Sigmoid colon (tissue), 7 donors: Measurements from ENCODE around the gene CLDN11. TPM values are rescaled to one million over a fixed set of nuclear protein-coding genes. Genes with fewer than 3 reads are reported as not detected.

Source experiments
- DNase-seq: peaks from one replicate; pipeline ENCODE4 v3.0.0-alpha.2; 2019
- H3K27ac ChIP-seq, 4 donors: fragments of 200-600 bp; sonication (generic); one replicate each; pipeline ENCODE4 v1.5.1; 2016 to 2019; ENCODE audit warnings: mild to moderate bottlenecking in 1 of 4
- H3K27me3 ChIP-seq, 3 donors: fragments of 200-600 bp; sonication (generic); one replicate each; pipeline ENCODE4 v1.5.1; 2019; ENCODE audit warnings: mild to moderate bottlenecking in 1 of 3
- H3K36me3 ChIP-seq, 4 donors: fragments of 200-600 bp; sonication (generic); one replicate each; pipeline ENCODE4 v1.5.1; 2016 to 2019
- H3K4me1 ChIP-seq, 4 donors: fragments of 200-600 bp; sonication (generic); one replicate each; pipeline ENCODE4 v1.5.1; 2017 to 2019
- H3K4me3 ChIP-seq, 4 donors: fragments of 200-600 bp; sonication (generic); one replicate each; pipeline ENCODE4 v1.5.1; 2017 to 2019; ENCODE audit warnings: mild to moderate bottlenecking in 2 of 4, moderate library complexity in 1 of 4
- H3K9me3 ChIP-seq, 4 donors: fragments of 200-600 bp in 3 of 4; sonication (generic) in 3 of 4; one replicate each; pipeline versions ENCODE4 v1.5.1 to v1.6.1; 2013 to 2019
- EP300 ChIP-seq, 4 donors: sonication (generic); formaldehyde crosslinking; IDR thresholded peaks; one replicate each; pipeline ENCODE4 v1.6.1; 2017; ENCODE audit warnings: antibody characterized with exemption in 4 of 4
- POLR2A ChIP-seq, 2 donors: fragments of 450-650 bp; IDR thresholded peaks; one replicate each; pipeline ENCODE4 v1.6.1; 2016; ENCODE audit warnings: antibody characterized with exemption in 2 of 2, mild to moderate bottlenecking in 2 of 2, moderate library complexity in 2 of 2
- POLR2AphosphoS5 ChIP-seq, 4 donors: sonication (generic); formaldehyde crosslinking; IDR thresholded peaks; one replicate each; pipeline ENCODE4 v1.6.1; 2017; ENCODE audit warnings: antibody characterized with exemption in 4 of 4
- WGBS, 2 donors: extraction: QIAGEN DNeasy Blood & Tissue Kit; methylation state at CpG; one replicate each; pipeline ENCODE4 v1.1.7; 2013; 5-methylcytosine and 5-hydroxymethylcytosine counted together
- intact Hi-C: fragments of 100-400 bp; cut with DNase I; formaldehyde crosslinking; loops from one replicate; pipeline ENCODE4 v1.15.1; 2023
- polyA plus RNA-seq, 3 donors: library from polyadenylated mRNA; stranded (reverse); fragments of 200-250 nt; gene quantifications; one replicate each; pipeline ENCODE4 v1.2.3, GENCODE V29; 2013
- total RNA-seq, 4 donors: library from RNA; depleted of rRNA; stranded (reverse); fragments of >200 nt; gene quantifications; one replicate each; pipeline ENCODE4 v1.1.0, GENCODE V29; 2016
- TF ChIP-seq, protein P1 (sequence below), 4 experiments: fragments of 450-650 bp in 3 of 4; fragments of 200-600 bp in 1 of 4; IDR thresholded peaks; one replicate each; pipeline ENCODE4 v1.5.1; 2016 to 2019; ENCODE audit warnings: antibody characterized with exemption in 4 of 4, mild to moderate bottlenecking in 3 of 4, moderate library complexity in 2 of 4
- donor health status: healthy with polysubstance abuse.
- donor health status: Bipolar disorder and iron deficiency.
- donor health status: healthy.

Gene CLDN11
- total and polyA plus RNA-seq, 7 donors: 0.23 to 22.2 (median 6.0) TPM

DNA sequence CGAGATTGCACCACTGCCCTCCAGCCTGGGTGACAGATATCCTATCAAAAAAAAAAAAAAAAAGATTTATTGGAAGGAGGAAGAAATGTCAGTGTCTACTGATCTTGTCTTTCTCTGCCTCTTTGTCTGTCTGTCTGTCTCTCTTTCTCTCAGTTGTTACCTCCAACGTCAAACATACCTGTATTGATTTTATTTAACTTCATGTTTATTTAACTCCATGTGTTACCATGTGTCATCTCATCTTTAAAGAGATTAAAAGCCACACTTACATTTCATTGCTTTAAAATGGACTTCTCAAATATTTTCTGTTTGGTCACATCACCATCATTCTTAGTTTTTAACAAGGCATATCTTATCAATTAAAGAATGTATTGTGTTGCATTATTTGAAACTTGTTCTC is 9.4 kb downstream of the CLDN11 start:
- 49 to 83% methylated on average over 2 of the region's 2 CpGs for WGBS, 2 donors
- no peaks in the 10 kb centered on the region for H3K36me3 ChIP-seq
- TF ChIP-seq EP300 (IDR thresholded peaks at IDR 0.05): no peak
- TF ChIP-seq, protein P1, sequence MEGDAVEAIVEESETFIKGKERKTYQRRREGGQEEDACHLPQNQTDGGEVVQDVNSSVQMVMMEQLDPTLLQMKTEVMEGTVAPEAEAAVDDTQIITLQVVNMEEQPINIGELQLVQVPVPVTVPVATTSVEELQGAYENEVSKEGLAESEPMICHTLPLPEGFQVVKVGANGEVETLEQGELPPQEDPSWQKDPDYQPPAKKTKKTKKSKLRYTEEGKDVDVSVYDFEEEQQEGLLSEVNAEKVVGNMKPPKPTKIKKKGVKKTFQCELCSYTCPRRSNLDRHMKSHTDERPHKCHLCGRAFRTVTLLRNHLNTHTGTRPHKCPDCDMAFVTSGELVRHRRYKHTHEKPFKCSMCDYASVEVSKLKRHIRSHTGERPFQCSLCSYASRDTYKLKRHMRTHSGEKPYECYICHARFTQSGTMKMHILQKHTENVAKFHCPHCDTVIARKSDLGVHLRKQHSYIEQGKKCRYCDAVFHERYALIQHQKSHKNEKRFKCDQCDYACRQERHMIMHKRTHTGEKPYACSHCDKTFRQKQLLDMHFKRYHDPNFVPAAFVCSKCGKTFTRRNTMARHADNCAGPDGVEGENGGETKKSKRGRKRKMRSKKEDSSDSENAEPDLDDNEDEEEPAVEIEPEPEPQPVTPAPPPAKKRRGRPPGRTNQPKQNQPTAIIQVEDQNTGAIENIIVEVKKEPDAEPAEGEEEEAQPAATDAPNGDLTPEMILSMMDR (IDR thresholded peaks at IDR 0.05): no peak
- TF ChIP-seq POLR2AphosphoS5 (IDR thresholded peaks at IDR 0.05): no peak
- TF ChIP-seq POLR2A (IDR thresholded peaks at IDR 0.05): no peak
- H3K4me1 ChIP-seq: no peaks in the 10 kb centered on the region
- intact Hi-C loops: no loop called here
- H3K9me3 ChIP-seq: no peaks in the 10 kb centered on the region
- no peak overlapping the region for H3K27ac ChIP-seq
- no peak for DNase-seq
- H3K4me3 ChIP-seq: no peak overlapping the region
- no peaks in the 10 kb centered on the region for H3K27me3 ChIP-seq

DNA sequence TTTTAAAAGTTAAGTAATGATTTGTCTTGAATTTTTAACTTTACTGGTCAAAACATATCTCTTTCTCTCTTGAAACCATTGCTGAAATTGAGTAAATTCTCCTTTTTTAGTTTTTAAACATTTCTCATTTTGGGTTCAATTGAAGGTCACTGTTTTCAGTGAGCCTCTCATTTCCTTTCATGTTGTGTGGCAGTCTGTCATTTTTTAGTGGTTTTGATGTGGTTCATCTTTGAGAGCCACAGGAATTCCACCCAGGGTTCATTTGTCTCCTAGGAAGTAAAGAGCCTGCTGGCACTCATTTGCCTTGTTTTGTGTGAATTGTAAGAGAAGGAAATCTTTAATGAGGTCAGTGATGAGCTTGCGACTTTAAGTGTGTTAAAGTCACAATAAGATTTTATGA is 10.4 kb downstream of the CLDN11 start:
- no peaks in the 10 kb centered on the region for H3K27me3 ChIP-seq
- no peaks in the 10 kb centered on the region for H3K9me3 ChIP-seq
- 60 to 74% methylated on average over 1 of the region's 1 CpG for WGBS, 2 donors
- no peak overlapping the region for H3K27ac ChIP-seq
- H3K4me1 ChIP-seq: no peaks in the 10 kb centered on the region
- DNase-seq: no peak
- H3K4me3 ChIP-seq: no peak overlapping the region
- H3K36me3 ChIP-seq: no peaks in the 10 kb centered on the region
- intact Hi-C loops: no loop called here
- no peak for TF ChIP-seq EP300 (IDR thresholded peaks at IDR 0.05)
- no peak for TF ChIP-seq POLR2A (IDR thresholded peaks at IDR 0.05)
- no peak for TF ChIP-seq POLR2AphosphoS5 (IDR thresholded peaks at IDR 0.05)
- TF ChIP-seq, protein P1 (IDR thresholded peaks at IDR 0.05): no peak

DNA sequence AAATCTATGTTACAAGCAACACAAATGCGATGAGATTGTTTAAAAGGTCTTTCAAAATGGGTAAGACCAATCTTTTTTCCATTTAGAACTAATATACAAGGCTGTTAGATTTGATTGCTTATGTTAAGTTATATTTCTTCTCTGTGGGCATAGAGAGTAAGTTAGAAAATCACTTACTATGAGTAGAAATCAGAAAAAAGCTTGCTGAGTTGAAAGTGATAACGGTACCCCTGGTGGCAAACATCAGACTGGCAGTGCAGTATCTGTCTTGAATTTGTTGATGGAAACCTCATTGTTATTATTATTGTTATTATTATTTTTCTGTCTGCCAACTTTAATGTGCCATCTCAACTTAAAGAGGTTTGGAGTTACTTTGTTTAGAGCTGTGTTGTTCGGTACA is 12.4 kb downstream of the CLDN11 start:
- 93% methylated on average over 3 of the region's 3 CpGs for WGBS, 2 donors
- intact Hi-C loops: no loop called here
- TF ChIP-seq POLR2A (IDR thresholded peaks at IDR 0.05): no peak
- TF ChIP-seq EP300 (IDR thresholded peaks at IDR 0.05): no peak
- no peak for TF ChIP-seq POLR2AphosphoS5 (IDR thresholded peaks at IDR 0.05)
- TF ChIP-seq, protein P1 (IDR thresholded peaks at IDR 0.05): no peak

DNA sequence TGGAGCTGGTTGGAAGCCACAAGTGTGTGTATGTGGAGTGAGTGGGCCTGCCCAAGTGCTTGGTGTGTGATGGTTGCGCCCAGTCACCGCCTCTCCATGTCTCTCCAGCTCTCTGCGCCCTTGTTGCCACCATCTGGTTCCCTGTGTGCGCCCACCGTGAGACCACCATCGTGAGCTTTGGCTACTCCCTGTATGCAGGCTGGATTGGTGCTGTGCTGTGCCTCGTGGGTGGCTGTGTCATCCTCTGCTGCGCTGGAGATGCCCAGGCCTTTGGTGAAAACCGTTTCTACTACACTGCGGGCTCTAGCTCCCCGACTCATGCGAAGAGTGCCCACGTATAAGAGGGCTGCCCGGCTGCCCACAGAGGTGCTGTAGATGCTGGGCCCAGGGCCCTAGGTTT is 13.7 kb downstream of the CLDN11 start:
- WGBS, 2 donors: 95 to 96% methylated on average over 14 of the region's 14 CpGs
- Histone ChIP-seq H3K4me3 (no peak overlapping the region), H3K9me3 (no peaks in the 10 kb centered on the region), H3K36me3 (no peaks in the 10 kb centered on the region), H3K27ac (no peak overlapping the region), H3K27me3 (no peaks in the 10 kb centered on the region), H3K4me1 (no peaks in the 10 kb centered on the region)
- no peak for DNase-seq
- TF ChIP-seq POLR2A (IDR thresholded peaks at IDR 0.05): no peak
- intact Hi-C loops: no loop called here

More for the DNA sequence above, 12.4 kb downstream of the CLDN11 start:
- no peak overlapping the region for H3K27ac ChIP-seq
- H3K27me3 ChIP-seq: no peaks in the 10 kb centered on the region
- no peaks in the 10 kb centered on the region for H3K9me3 ChIP-seq
- no peak for DNase-seq
- H3K36me3 ChIP-seq: no peaks in the 10 kb centered on the region
- H3K4me3 ChIP-seq: no peak overlapping the region
- H3K4me1 ChIP-seq: no peaks in the 10 kb centered on the region

DNA sequence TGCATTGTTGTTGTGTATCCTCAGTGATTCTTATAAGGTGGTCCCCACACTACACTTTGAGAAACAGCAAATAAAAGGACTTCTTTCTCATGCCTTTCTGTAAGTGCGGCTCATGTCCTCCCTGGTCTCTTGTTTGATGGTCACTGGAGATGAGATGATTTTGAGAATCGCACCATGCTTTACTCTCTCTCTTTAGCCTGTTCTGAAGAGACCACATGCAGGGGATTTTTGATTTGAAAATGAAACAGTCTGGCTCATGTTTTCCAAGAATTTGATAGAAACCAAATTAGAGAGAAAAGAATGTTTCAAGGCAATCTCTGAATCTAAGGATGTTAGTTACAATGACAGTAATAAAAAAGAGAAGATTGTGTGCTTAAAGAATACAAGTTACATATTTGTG is 18.0 kb downstream of the CLDN11 start:
- intact Hi-C loops: no loop called here
- Histone ChIP-seq H3K9me3 (no peaks in the 10 kb centered on the region), H3K36me3 (no peaks in the 10 kb centered on the region), H3K4me3 (no peak overlapping the region), H3K4me1 (no peaks in the 10 kb centered on the region), H3K27ac (no peak overlapping the region), H3K27me3 (no peaks in the 10 kb centered on the region)
- TF ChIP-seq, protein P1 (IDR thresholded peaks at IDR 0.05): no peak
- TF ChIP-seq EP300 (IDR thresholded peaks at IDR 0.05): no peak
- no peak for TF ChIP-seq POLR2A (IDR thresholded peaks at IDR 0.05)
- TF ChIP-seq POLR2AphosphoS5 (IDR thresholded peaks at IDR 0.05): no peak
- DNase-seq: no peak
- WGBS, 2 donors: 95% methylated on average over 2 of the region's 2 CpGs
